HEK293 (cell line): ENCODE results near the gene WIPF3.

ENCODE experiments used
- CTCF ChIP-seq: fragments of 450-650 bp; formaldehyde crosslinking; IDR thresholded peaks from 2 replicates; pipeline ENCODE4 v1.5.1; 2016; ENCODE audit warnings: missing biosample characterization, missing genetic modification characterization
- TCF7L2 ChIP-seq: IDR thresholded peaks from 2 replicates; pipeline ENCODE4 v1.6.1; 2011; ENCODE audit warnings: low read depth, mild to moderate bottlenecking, inconsistent platforms, low read length, moderate library complexity, borderline replicate concordance
- YY1 ChIP-seq: fragments of 450-650 bp; formaldehyde crosslinking; IDR thresholded peaks from 2 replicates; pipeline ENCODE4 v1.5.1; 2018; ENCODE audit warnings: missing biosample characterization, missing genetic modification characterization
- ZEB2 ChIP-seq: fragments of 450-650 bp; formaldehyde crosslinking; IDR thresholded peaks from 2 replicates; pipeline ENCODE4 v1.5.1; 2016; ENCODE audit warnings: missing biosample characterization, missing genetic modification characterization
- ZFP3 ChIP-seq: fragments of 450-650 bp; formaldehyde crosslinking; IDR thresholded peaks from 2 replicates; pipeline ENCODE4 v1.5.1; 2016; ENCODE audit warnings: low read depth, missing biosample characterization, missing genetic modification characterization
- ZNF121 ChIP-seq: fragments of 450-650 bp; formaldehyde crosslinking; IDR thresholded peaks from 2 replicates; pipeline ENCODE4 v1.5.1; 2016; ENCODE audit warnings: missing biosample characterization, missing genetic modification characterization
- ZNF404 ChIP-seq: fragments of 450-650 bp; formaldehyde crosslinking; IDR thresholded peaks from 2 replicates; pipeline ENCODE4 v1.5.1; 2017; ENCODE audit warnings: missing biosample characterization, missing genetic modification characterization
- ZNF776 ChIP-seq: fragments of 450-650 bp; formaldehyde crosslinking; IDR thresholded peaks from 2 replicates; pipeline ENCODE4 v1.5.0; 2017; ENCODE audit warnings: missing biosample characterization, missing genetic modification characterization, borderline replicate concordance
- TF ChIP-seq, protein P1 (sequence below): fragments of 450-650 bp; formaldehyde crosslinking; conservative IDR thresholded peaks from 2 replicates; pipeline ENCODE4 v1.5.1; 2016; ENCODE audit warnings: low read depth, missing biosample characterization, missing genetic modification characterization

GRCh38 chr7:29857654-29858053 lies 51.3 kb downstream of the WIPF3 start:
- TF ChIP-seq YY1 (tag by site-specific recombination), result no peak
- TF ChIP-seq ZNF404 (tag by site-specific recombination), result no peak
- TF ChIP-seq TCF7L2, result no peak
- TF ChIP-seq CTCF, result no peak
- no peak for TF ChIP-seq ZNF776 (tag by site-specific recombination)
- no peak for TF ChIP-seq ZNF121 (tag by site-specific recombination)
- no peak for TF ChIP-seq ZEB2 (tag by site-specific recombination)
- TF ChIP-seq, protein P1, sequence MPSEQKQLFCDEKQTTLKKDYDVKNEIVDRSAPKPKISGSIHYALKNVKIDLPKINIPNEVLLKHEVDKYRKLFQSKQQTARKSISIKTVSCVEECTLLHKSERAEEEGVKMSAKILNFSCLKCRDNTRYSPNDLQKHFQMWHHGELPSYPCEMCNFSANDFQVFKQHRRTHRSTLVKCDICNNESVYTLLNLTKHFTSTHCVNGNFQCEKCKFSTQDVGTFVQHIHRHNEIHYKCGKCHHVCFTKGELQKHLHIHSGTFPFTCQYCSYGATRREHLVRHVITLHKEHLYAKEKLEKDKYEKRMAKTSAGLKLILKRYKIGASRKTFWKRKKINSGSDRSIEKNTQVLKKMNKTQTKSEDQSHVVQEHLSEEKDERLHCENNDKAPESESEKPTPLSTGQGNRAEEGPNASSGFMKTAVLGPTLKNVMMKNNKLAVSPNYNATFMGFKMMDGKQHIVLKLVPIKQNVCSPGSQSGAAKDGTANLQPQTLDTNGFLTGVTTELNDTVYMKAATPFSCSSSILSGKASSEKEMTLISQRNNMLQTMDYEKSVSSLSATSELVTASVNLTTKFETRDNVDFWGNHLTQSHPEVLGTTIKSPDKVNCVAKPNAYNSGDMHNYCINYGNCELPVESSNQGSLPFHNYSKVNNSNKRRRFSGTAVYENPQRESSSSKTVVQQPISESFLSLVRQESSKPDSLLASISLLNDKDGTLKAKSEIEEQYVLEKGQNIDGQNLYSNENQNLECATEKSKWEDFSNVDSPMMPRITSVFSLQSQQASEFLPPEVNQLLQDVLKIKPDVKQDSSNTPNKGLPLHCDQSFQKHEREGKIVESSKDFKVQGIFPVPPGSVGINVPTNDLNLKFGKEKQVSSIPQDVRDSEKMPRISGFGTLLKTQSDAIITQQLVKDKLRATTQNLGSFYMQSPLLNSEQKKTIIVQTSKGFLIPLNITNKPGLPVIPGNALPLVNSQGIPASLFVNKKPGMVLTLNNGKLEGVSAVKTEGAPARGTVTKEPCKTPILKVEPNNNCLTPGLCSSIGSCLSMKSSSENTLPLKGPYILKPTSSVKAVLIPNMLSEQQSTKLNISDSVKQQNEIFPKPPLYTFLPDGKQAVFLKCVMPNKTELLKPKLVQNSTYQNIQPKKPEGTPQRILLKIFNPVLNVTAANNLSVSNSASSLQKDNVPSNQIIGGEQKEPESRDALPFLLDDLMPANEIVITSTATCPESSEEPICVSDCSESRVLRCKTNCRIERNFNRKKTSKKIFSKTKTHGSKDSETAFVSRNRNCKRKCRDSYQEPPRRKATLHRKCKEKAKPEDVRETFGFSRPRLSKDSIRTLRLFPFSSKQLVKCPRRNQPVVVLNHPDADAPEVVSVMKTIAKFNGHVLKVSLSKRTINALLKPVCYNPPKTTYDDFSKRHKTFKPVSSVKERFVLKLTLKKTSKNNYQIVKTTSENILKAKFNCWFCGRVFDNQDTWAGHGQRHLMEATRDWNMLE, result no peak
- no peak for TF ChIP-seq ZFP3 (tag by site-specific recombination)
